IMR-90 (cell line): ENCODE results near the gene RET. TPM values are rescaled to one million over a fixed set of nuclear protein-coding genes. Genes with fewer than 3 reads are reported as not detected.

ENCODE experiments used
- ATAC-seq: fragments of 200-7000 bp; cut with Tn5 transposase; 2 replicates; pipeline ENCODE4 v1.9.1; 2020; ENCODE audit warnings: low read depth, mild to moderate bottlenecking, moderate library complexity
- BruUV-seq: library from RNA; stranded (reverse); fragments of 400-500 nt; replicated peaks from 2 replicates; lab custom pipeline; 2021; lab: Mats Ljungman, UMichigan
- CTCF ChIA-PET: fragments of 300-600 bp; formaldehyde crosslinking; extraction: SDS; loops from one replicate; lab custom pipeline; 2021; ENCODE audit warnings: antibody characterized with exemption; lab: Yijun Ruan, JAX
- POLR2A ChIA-PET: fragments of 300-600 bp; sonication (Branson Sonifier 250); formaldehyde crosslinking; loops from one replicate; lab custom pipeline; 2022; ENCODE audit warnings: antibody characterized with exemption; ENCODE audit not compliant: unreplicated experiment; lab: Charles Lee
- DNase-seq: peaks from one replicate; pipeline ENCODE4 v3.0.0; 2013
- H2AFZ ChIP-seq: replicated peaks from 2 replicates; pipeline ENCODE3; 2013; ENCODE audit warnings: low read length, mild to moderate bottlenecking; ENCODE audit not compliant: poor library complexity
- H2AK5ac ChIP-seq: 2 replicates; pipeline ENCODE4 v1.6.1; 2013; ENCODE audit warnings: low read depth, low read length, inconsistent platforms
- H2AK9ac ChIP-seq: replicated peaks from 2 replicates; pipeline ENCODE3; 2013; ENCODE audit warnings: mild to moderate bottlenecking, low read depth, low read length, moderate library complexity; ENCODE audit not compliant: poor library complexity
- H2BK120ac ChIP-seq: 2 replicates; pipeline ENCODE4 v1.6.1; 2013; ENCODE audit warnings: low read depth, low read length, inconsistent platforms
- H2BK15ac ChIP-seq: 3 replicates; pipeline ENCODE4 v1.6.1; 2013; ENCODE audit warnings: low read depth, low read length, inconsistent platforms
- H2BK20ac ChIP-seq: 2 replicates; pipeline ENCODE4 v1.6.1; 2013; ENCODE audit warnings: low read depth, mild to moderate bottlenecking, inconsistent platforms, low read length, moderate library complexity
- H2BK5ac ChIP-seq: 2 replicates; pipeline ENCODE4 v1.6.1; 2013; ENCODE audit warnings: mild to moderate bottlenecking, low read depth, low read length, inconsistent platforms; ENCODE audit not compliant: poor library complexity, severe bottlenecking
- H3K14ac ChIP-seq: replicated peaks from 2 replicates; pipeline ENCODE4 v1.6.1; 2013; ENCODE audit warnings: low read depth, low read length, inconsistent platforms
- H3K18ac ChIP-seq: 2 replicates; pipeline ENCODE4 v1.6.1; 2013; ENCODE audit warnings: low read depth, low read length, control low read depth
- H3K23ac ChIP-seq: 2 replicates; pipeline ENCODE4 v1.6.1; 2013; ENCODE audit warnings: low read depth, low read length, inconsistent platforms
- H3K27ac ChIP-seq: 2 replicates; pipeline ENCODE4 v1.5.1; 2013; ENCODE audit warnings: mild to moderate bottlenecking, control low read depth, low read length; ENCODE audit not compliant: insufficient read depth
- H3K27me3 ChIP-seq: 2 replicates; pipeline ENCODE4 v1.6.1; 2013; ENCODE audit warnings: low read length; ENCODE audit not compliant: control insufficient read depth, insufficient read depth
- H3K36me3 ChIP-seq: 2 replicates; pipeline ENCODE4 v1.6.1; 2013; ENCODE audit warnings: low read length, mixed read lengths; ENCODE audit not compliant: control insufficient read depth, insufficient read depth
- H3K4ac ChIP-seq: 2 replicates; pipeline ENCODE4 v1.6.1; 2013; ENCODE audit warnings: low read depth, low read length, inconsistent platforms
- H3K4me1 ChIP-seq: 2 replicates; pipeline ENCODE4 v1.6.1; 2013; ENCODE audit warnings: low read length, mixed read lengths; ENCODE audit not compliant: control insufficient read depth, insufficient read depth
- H3K4me2 ChIP-seq: 2 replicates; pipeline ENCODE4 v1.6.1; 2013; ENCODE audit warnings: low read depth, mild to moderate bottlenecking, control low read depth, low read length, moderate library complexity
- H3K4me3 ChIP-seq: 2 replicates; pipeline ENCODE4 v1.5.1; 2013; ENCODE audit warnings: low read depth, mild to moderate bottlenecking, control low read depth, low read length, moderate library complexity; ENCODE audit not compliant: insufficient read depth
- H3K56ac ChIP-seq: 2 replicates; pipeline ENCODE4 v1.6.1; 2013; ENCODE audit warnings: low read length, inconsistent platforms; ENCODE audit not compliant: insufficient read depth; ENCODE audit errors: extremely low read depth
- H3K79me1 ChIP-seq, 2 experiments: 2 replicates each; pipeline ENCODE4 v1.6.1; 2013; ENCODE audit warnings: low read length in 2 of 2, inconsistent platforms in 1 of 2, low read depth in 1 of 2
- H3K9ac ChIP-seq: 2 replicates; pipeline ENCODE4 v1.6.1; 2013; ENCODE audit warnings: low read depth, low read length, control low read depth
- H3K9me1 ChIP-seq: 2 replicates; pipeline ENCODE4 v1.6.1; 2013; ENCODE audit warnings: low read length, inconsistent platforms; ENCODE audit not compliant: insufficient read depth
- H3K9me3 ChIP-seq: 2 replicates; pipeline ENCODE4 v1.6.1; 2013; ENCODE audit warnings: low read length; ENCODE audit not compliant: control insufficient read depth, insufficient read depth
- H4K20me1 ChIP-seq: 2 replicates; pipeline ENCODE4 v1.6.1; 2013; ENCODE audit warnings: low read length, inconsistent platforms; ENCODE audit not compliant: insufficient read depth
- H4K5ac ChIP-seq: 2 replicates; pipeline ENCODE4 v1.6.1; 2013; ENCODE audit warnings: mild to moderate bottlenecking, low read depth, low read length, control low read depth
- H4K8ac ChIP-seq, 2 experiments: 2 replicates each; pipeline ENCODE4 v1.6.1; 2013; ENCODE audit warnings: low read depth in 2 of 2, low read length in 2 of 2, control low read depth in 1 of 2, inconsistent platforms in 1 of 2
- H4K91ac ChIP-seq: 2 replicates; pipeline ENCODE4 v1.6.1; 2013; ENCODE audit warnings: low read depth, low read length, inconsistent platforms; ENCODE audit not compliant: insufficient read depth
- BHLHE40 ChIP-seq: fragments of 150-350 bp; IDR thresholded peaks from 2 replicates; pipeline ENCODE4 v1.6.1; 2016; ENCODE audit warnings: mild to moderate bottlenecking, low read depth, low read length
- CEBPB ChIP-seq: IDR thresholded peaks from 2 replicates; pipeline ENCODE4 v1.6.1; 2012; ENCODE audit warnings: low read depth, low read length, improper control_type of control experiment
- CHD1 ChIP-seq: IDR thresholded peaks from 2 replicates; pipeline ENCODE4 v1.6.1; 2012; ENCODE audit warnings: low read depth, low read length, improper control_type of control experiment
- CTCF ChIP-seq: conservative IDR thresholded peaks from 2 replicates; pipeline ENCODE4 v1.5.1; 2012; ENCODE audit warnings: mild to moderate bottlenecking, low read depth, low read length, improper control_type of control experiment
- ELK1 ChIP-seq: fragments of 150-350 bp; IDR thresholded peaks from 2 replicates; pipeline ENCODE4 v1.6.1; 2016; ENCODE audit warnings: low read depth, mild to moderate bottlenecking, low read length, moderate library complexity, borderline replicate concordance
- FOS ChIP-seq: fragments of 150-350 bp; IDR thresholded peaks from 2 replicates; pipeline ENCODE4 v1.6.1; 2016; ENCODE audit warnings: low read depth, low read length
- MAFK ChIP-seq: IDR thresholded peaks from 2 replicates; pipeline ENCODE4 v1.6.1; 2012; ENCODE audit warnings: low read depth, low read length, improper control_type of control experiment
- MAZ ChIP-seq: IDR thresholded peaks from 2 replicates; pipeline ENCODE4 v1.6.1; 2012; ENCODE audit warnings: low read depth, mild to moderate bottlenecking, low read length, improper control_type of control experiment, moderate library complexity, borderline replicate concordance
- MXI1 ChIP-seq: IDR thresholded peaks from 2 replicates; pipeline ENCODE4 v1.6.1; 2012; ENCODE audit warnings: low read depth, mild to moderate bottlenecking, low read length, moderate library complexity, borderline replicate concordance
- NFE2L2 ChIP-seq: fragments of 150-350 bp; IDR thresholded peaks from 2 replicates; pipeline ENCODE4 v1.6.1; 2016; ENCODE audit warnings: low read depth, mild to moderate bottlenecking, low read length
- POLR2A ChIP-seq: IDR thresholded peaks from 2 replicates; pipeline ENCODE4 v1.6.1; 2012; ENCODE audit warnings: mild to moderate bottlenecking, low read depth, low read length
- RAD21 ChIP-seq: IDR thresholded peaks from 2 replicates; pipeline ENCODE4 v1.6.1; 2012; ENCODE audit warnings: low read length, improper control_type of control experiment
- RCOR1 ChIP-seq: IDR thresholded peaks from 2 replicates; pipeline ENCODE4 v1.6.1; 2012; ENCODE audit warnings: mild to moderate bottlenecking, low read length, improper control_type of control experiment; ENCODE audit not compliant: insufficient replicate concordance
- RFX5 ChIP-seq: IDR thresholded peaks from 2 replicates; pipeline ENCODE4 v1.8.0; 2012; ENCODE audit warnings: low read depth, mild to moderate bottlenecking, low read length, moderate library complexity
- SMC3 ChIP-seq: fragments of 150-350 bp; IDR thresholded peaks from 2 replicates; pipeline ENCODE4 v1.6.1; 2016; ENCODE audit warnings: low read depth, mild to moderate bottlenecking, antibody characterized with exemption, low read length, moderate library complexity
- USF2 ChIP-seq: fragments of 150-350 bp; IDR thresholded peaks from 2 replicates; pipeline ENCODE4 v1.6.1; 2017; ENCODE audit warnings: mild to moderate bottlenecking, antibody characterized with exemption, low read length, low read depth
- WGBS, 2 experiments: methylation state at CpG; one replicate each; pipeline versions ENCODE4 v1.1.5 to v1.1.7; 2013; ENCODE audit warnings: missing lambda C conversion rate in 2 of 2; ENCODE audit not compliant: insufficient read length in 1 of 2; ENCODE audit errors: extremely low coverage in 2 of 2; 5-methylcytosine and 5-hydroxymethylcytosine counted together
- dilution Hi-C: fragments of 300-500 bp; cut with HindIII; formaldehyde crosslinking; loops from one replicate; pipeline ENCODE4 v1.14.3; 2018; ENCODE audit warnings: low sequenced_read_pairs; ENCODE audit not compliant: unreplicated experiment
- in situ Hi-C: fragments of 300-500 bp; cut with MboI; formaldehyde crosslinking; loops from 3 replicates; pipeline ENCODE4 v1.14.3; 2019; ENCODE audit warnings: low sequenced_read_pairs, inconsistent platforms, mixed read lengths
- intact Hi-C: fragments of 100-400 bp; cut with micrococcal nuclease; formaldehyde crosslinking; loops from 2 replicates; pipeline ENCODE4 v1.10.0; 2022
- polyA plus RNA-seq, 3 experiments: library from polyadenylated mRNA; depleted of rRNA; stranded (reverse); fragments of >200 nt; gene quantifications; 2 replicates each; pipeline ENCODE4 v1.2.3, GENCODE V29; 2012; ENCODE audit warnings: low replicate concordance in 1 of 3
- total RNA-seq: library from RNA; depleted of rRNA; stranded (reverse); fragments of >200 nt; gene quantifications from 2 replicates; pipeline ENCODE4 v1.2.3, GENCODE V29; 2012

RET gene
- total and polyA plus RNA-seq, 2 of the 4 experiments (the other 2 are of a cell fraction) = 0.10 to 0.18 TPM

- no peak overlapping the region for H3K4me3 ChIP-seq
- H3K9me1 ChIP-seq = no peaks in the 10 kb centered on the region
- intact Hi-C loops = no loop called here
- H4K8ac ChIP-seq = no peak overlapping the region
- H3K9ac ChIP-seq = no peak overlapping the region
- no peak overlapping the region for H3K23ac ChIP-seq
- H2AK5ac ChIP-seq = no peak overlapping the region
- H2BK120ac ChIP-seq = no peak overlapping the region
- H2BK5ac ChIP-seq = no peak overlapping the region
- in situ Hi-C loops = loop anchor here (25.0 kb wide), 1 partner anchor 182 kb away; no protein-coding TSS in a partner anchor
- no peak overlapping the region for H3K27ac ChIP-seq
- H2AK9ac ChIP-seq = no peak overlapping the region
- H4K91ac ChIP-seq = no peak overlapping the region
- H2BK20ac ChIP-seq = no peak overlapping the region
- no TSS peak for BruUV-seq
- POLR2A ChIA-PET = no interaction called here
- no peak overlapping the region for H2AFZ ChIP-seq
- H3K18ac ChIP-seq = no peak overlapping the region
- no peaks in the 10 kb centered on the region for H3K9me3 ChIP-seq
- DNase-seq (no peak), ATAC-seq (no peak)
- CTCF ChIA-PET = no interaction called here
- peaks cover 26% of the 10 kb centered on the region for H3K27me3 ChIP-seq
- WGBS, 2 experiments = 71% methylated on average over 3 of the region's 5 CpGs; no CpG with 5 or more reads in 1 of the 2 experiments
- no peaks in the 10 kb centered on the region for H3K79me1 ChIP-seq
- H3K36me3 ChIP-seq = no peaks in the 10 kb centered on the region
- no peaks in the 10 kb centered on the region for H3K4me1 ChIP-seq
- no peak overlapping the region for H3K56ac ChIP-seq
- dilution Hi-C loops = no loop called here
- H3K4ac ChIP-seq = no peak overlapping the region
- H3K14ac ChIP-seq = no peak overlapping the region
- no peak overlapping the region for H4K5ac ChIP-seq
- no peak overlapping the region for H3K4me2 ChIP-seq
- no peak overlapping the region for H2BK15ac ChIP-seq
- TF ChIP-seq CTCF (no peak), RFX5 (no peak), RAD21 (no peak), RCOR1 (no peak), MXI1 (no peak), POLR2A (no peak), CEBPB (no peak), ELK1 (no peak), CHD1 (no peak), USF2 (no peak), SMC3 (no peak), MAFK (no peak), FOS (no peak), NFE2L2 (no peak), BHLHE40 (no peak), MAZ (no peak)
- no peaks in the 10 kb centered on the region for H4K20me1 ChIP-seq
These were observed 7.7 kb upstream of the RET start for GRCh38 chr10:43069211-43069515.
